Left lung (tissue), 10 donors: Measurements from ENCODE around the gene CASK. TPM values are rescaled to one million over a fixed set of nuclear protein-coding genes. Genes with fewer than 3 reads are reported as not detected.

Experiments used
- ATAC-seq: fragments of 200-7000 bp; cut with Tn5 transposase; one replicate; pipeline ENCODE4 v1.9.1; 2020; ENCODE audit warnings: moderate library complexity
- DNase-seq, 4 donors: peaks; one replicate each; pipeline ENCODE4 v3.0.0-alpha.2; 2013 to 2020
- H3K27ac ChIP-seq, 2 donors: fragments of 200-600 bp; sonication (generic) in 1 of 2; one replicate each; pipeline versions ENCODE4 v1.5.0 to v1.8.0; 2020 to 2021
- H3K27me3 ChIP-seq, 2 donors: fragments of 200-600 bp; sonication (generic) in 1 of 2; one replicate each; pipeline versions ENCODE4 v1.5.0 to v1.8.0; 2020 to 2021
- H3K36me3 ChIP-seq, 2 donors: fragments of 200-600 bp; sonication (generic) in 1 of 2; one replicate each; pipeline versions ENCODE4 v1.5.0 to v1.8.0; 2020 to 2021
- H3K4me1 ChIP-seq, 2 donors: fragments of 200-600 bp; one replicate each; pipeline ENCODE4 v1.8.0; 2021
- H3K4me3 ChIP-seq, 2 donors: fragments of 200-600 bp; sonication (generic) in 1 of 2; one replicate each; pipeline versions ENCODE4 v1.5.0 to v1.8.0; 2020 to 2021; ENCODE audit warnings: mild to moderate bottlenecking in 1 of 2
- H3K9me3 ChIP-seq, 2 donors: fragments of 200-600 bp; sonication (generic) in 1 of 2; one replicate each; pipeline versions ENCODE4 v1.5.0 to v1.8.0; 2020 to 2021
- CTCF ChIP-seq, 2 donors: fragments of 200-600 bp; sonication (generic) in 1 of 2; IDR thresholded peaks; one replicate each; pipeline versions ENCODE4 v1.5.0 to v1.8.0; 2021; ENCODE audit warnings: antibody characterized with exemption in 2 of 2
- intact Hi-C, 2 donors: fragments of 100-400 bp; cut with DNase I; formaldehyde crosslinking; loops; one replicate each; pipeline versions ENCODE4 v1.11.2 to v1.14.2; 2022
- polyA plus RNA-seq, 6 donors: library from polyadenylated mRNA; unstranded; fragments of 120-200 nt; gene quantifications; one replicate each; pipeline ENCODE4 v1.2.1, GENCODE V29; 2013; ENCODE audit not compliant: insufficient read length in 6 of 6
- total RNA-seq, 2 donors: library from RNA; stranded (reverse); fragmentation: NEBNext Ultra II Directional; extraction: Animal tissue kit (Norgen Biotek cat#: 25700); gene quantifications; one replicate each; pipeline ENCODE4 v1.2.1, GENCODE V29; 2021
- donor health status: DM: no; HTN: yes; CAD: no.
- donor health status: DM: no; HTN: no; CAD: no.

Gene CASK
- total and polyA plus RNA-seq, 8 donors: 48.2 to 70.7 (median 56.9) TPM

GRCh38 chrX:41670112-41670511 is 253.2 kb downstream of the CASK start:
- no peaks in the 10 kb centered on the region for H3K9me3 ChIP-seq
- H3K27ac ChIP-seq: no peak overlapping the region
- H3K36me3 ChIP-seq: no peaks in the 10 kb centered on the region
- no peaks in the 10 kb centered on the region for H3K4me1 ChIP-seq
- intact Hi-C loops: no loop called here
- no peak overlapping the region for H3K4me3 ChIP-seq
- ATAC-seq: no peak
- no peak for TF ChIP-seq CTCF (IDR thresholded peaks at IDR 0.05)
- no peak for DNase-seq
- no peaks in the 10 kb centered on the region for H3K27me3 ChIP-seq

GRCh38 chrX:41667631-41668030 is 255.7 kb downstream of the CASK start:
- ATAC-seq (no peak), DNase-seq (no peak)
- Histone ChIP-seq H3K4me3 (no peak overlapping the region), H3K27me3 (peaks cover 0 to 3% of the 10 kb centered on the region in 2 donors), H3K27ac (no peak overlapping the region), H3K4me1 (no peaks in the 10 kb centered on the region), H3K36me3 (no peaks in the 10 kb centered on the region), H3K9me3 (no peaks in the 10 kb centered on the region)
- intact Hi-C loops: no loop called here
- TF ChIP-seq CTCF (IDR thresholded peaks at IDR 0.05): no peak

GRCh38 chrX:41666251-41666650 is 257.1 kb downstream of the CASK start:
- peak; percentile 18 for ATAC-seq
- no peaks in the 10 kb centered on the region for H3K36me3 ChIP-seq
- H3K4me3 ChIP-seq: no peak overlapping the region
- no peak for DNase-seq
- TF ChIP-seq CTCF (IDR thresholded peaks at IDR 0.05): no peak
- no peaks in the 10 kb centered on the region for H3K9me3 ChIP-seq
- peaks cover 0 to 3% of the 10 kb centered on the region in 2 donors for H3K27me3 ChIP-seq
- intact Hi-C loops: no loop called here
- no peak overlapping the region for H3K27ac ChIP-seq
- H3K4me1 ChIP-seq: no peaks in the 10 kb centered on the region

- H3K9me3 ChIP-seq: no peaks in the 10 kb centered on the region
- H3K4me3 ChIP-seq: no peak overlapping the region
- intact Hi-C loops: no loop called here
- no peak for TF ChIP-seq CTCF (IDR thresholded peaks at IDR 0.05)
- H3K4me1 ChIP-seq: no peaks in the 10 kb centered on the region
- DNase-seq: no peak
- H3K27me3 ChIP-seq: peaks cover 0 to 3% of the 10 kb centered on the region in 2 donors
- H3K27ac ChIP-seq: no peak overlapping the region
- ATAC-seq: no peak
- no peaks in the 10 kb centered on the region for H3K36me3 ChIP-seq
Observed at GRCh38 chrX:41665686-41666085, 257.7 kb downstream of the CASK start.

- no peak overlapping the region for H3K27ac ChIP-seq
- intact Hi-C loops: no loop called here
- ATAC-seq (no peak), DNase-seq (no peak)
- H3K4me3 ChIP-seq: no peak overlapping the region
- no peaks in the 10 kb centered on the region for H3K4me1 ChIP-seq
- H3K27me3 ChIP-seq: peaks cover 0 to 3% of the 10 kb centered on the region in 2 donors
- H3K9me3 ChIP-seq: no peaks in the 10 kb centered on the region
- H3K36me3 ChIP-seq: peaks cover 0 to 5% of the 10 kb centered on the region in 2 donors
- no peak for TF ChIP-seq CTCF (IDR thresholded peaks at IDR 0.05)
Observed at GRCh38 chrX:41664908-41665307, 258.4 kb downstream of the CASK start.
